RWPE1 (cell line): ENCODE measurements around the gene CDK17.

Source experiments
- CTCF ChIA-PET: fragments of 350-600 bp; sonication (Branson Sonifier 250); formaldehyde crosslinking; extraction: SDS; loops from one replicate; lab custom pipeline; 2021; lab: Yijun Ruan, JAX
- POLR2A ChIA-PET: fragments of 400-600 bp; formaldehyde crosslinking; extraction: SDS; loops from one replicate; lab custom pipeline; 2020; ENCODE audit warnings: antibody characterized with exemption; ENCODE audit not compliant: low non-redundant PET; lab: Yijun Ruan, JAX
- DNase-seq: peaks from one replicate; pipeline ENCODE4 v3.0.0; 2012; ENCODE audit warnings: low spot score
- H3K27ac ChIP-seq: fragments of 450-650 bp; 2 replicates; pipeline ENCODE4 v1.5.1; 2017
- CTCF ChIP-seq: fragments of 450-650 bp; conservative IDR thresholded peaks from 2 replicates; pipeline ENCODE4 v1.5.1; 2017; ENCODE audit warnings: low read depth, mild to moderate bottlenecking

The CDK17 gene

GRCh38 chr12:96255077-96255476 is 145.2 kb downstream of the CDK17 start:
- DNase-seq: no peak
- no peak for TF ChIP-seq CTCF
- peak overlapping the region; percentile 25; the same call in 1 of the 2 replicates for H3K27ac ChIP-seq
- CTCF ChIA-PET: no interaction called here
- POLR2A ChIA-PET: no interaction called here

- POLR2A ChIA-PET: no interaction called here
- no peak for TF ChIP-seq CTCF
- DNase-seq: no peak
- peak overlapping the region; percentile 58 for H3K27ac ChIP-seq
- CTCF ChIA-PET: no interaction called here
These were observed 150.0 kb downstream of the CDK17 start for GRCh38 chr12:96250119-96250685.

- no peak for DNase-seq
- POLR2A ChIA-PET: no interaction called here
- CTCF ChIA-PET: no interaction called here
- TF ChIP-seq CTCF: no peak
- H3K27ac ChIP-seq: peak overlapping the region; percentile 58
These were observed 150.8 kb downstream of the CDK17 start for GRCh38 chr12:96249196-96250118.

DNA sequence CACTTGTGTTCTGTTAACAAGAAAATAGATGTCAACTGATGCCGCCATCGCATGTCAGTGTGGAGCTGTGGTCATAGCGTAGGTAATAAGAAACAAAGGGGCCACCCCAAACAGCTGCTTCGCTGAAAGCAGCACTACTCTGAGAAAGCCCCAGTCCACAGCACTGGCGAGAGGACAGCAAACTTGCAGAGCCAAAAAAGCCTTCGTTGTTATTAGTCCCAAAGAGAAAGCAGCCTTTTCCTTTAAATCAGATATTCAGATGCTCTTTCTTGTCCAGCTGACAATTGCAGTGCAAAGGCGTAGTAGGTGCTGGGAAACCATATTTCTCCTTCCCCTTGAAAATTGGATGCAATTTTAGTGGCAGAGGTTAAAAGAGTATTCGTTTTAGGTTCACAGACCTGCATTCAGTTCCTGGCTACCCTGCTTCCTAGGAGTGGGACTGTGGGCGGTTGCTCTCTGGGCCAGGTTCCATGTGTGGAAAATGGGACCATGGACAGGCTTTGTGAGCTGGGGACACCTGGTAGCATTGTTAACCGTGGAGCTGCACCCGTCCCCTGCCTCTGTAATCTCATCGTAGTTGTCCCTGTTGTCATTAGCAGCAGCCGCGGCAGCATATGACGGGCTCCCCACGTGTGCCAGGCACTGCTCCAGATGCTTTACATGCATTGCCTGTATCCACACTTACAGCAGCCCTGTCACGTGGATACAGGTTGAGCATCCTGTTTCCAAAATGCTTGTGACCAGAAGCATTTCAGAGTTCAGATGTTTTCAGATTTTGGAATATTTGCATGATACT is 151.9 kb downstream of the CDK17 start:
- ChIA-PET POLR2A (no interaction called here), CTCF (no interaction called here)
- TF ChIP-seq CTCF: no peak

GRCh38 chr12:96247563-96247962 is 152.7 kb downstream of the CDK17 start:
- POLR2A ChIA-PET: no interaction called here
- TF ChIP-seq CTCF: no peak
- DNase-seq: no peak
- H3K27ac ChIP-seq: peak overlapping the region; percentile 16; the same call in 1 of the 2 replicates
- CTCF ChIA-PET: no interaction called here

More for the DNA sequence above, 151.9 kb downstream of the CDK17 start:
- DNase-seq: no peak
- peak overlapping the region; percentile 16 for H3K27ac ChIP-seq

- no peak for DNase-seq
- no peak for TF ChIP-seq CTCF
- ChIA-PET POLR2A (no interaction called here), CTCF (no interaction called here)
- H3K27ac ChIP-seq: peak overlapping the region; percentile 16; the same call in 1 of the 2 replicates
These were observed 153.2 kb downstream of the CDK17 start for GRCh38 chr12:96246926-96247505.
